SK-N-SH treated with all-trans-retinoic acid at 6 μM for 48 hours (cell line): ENCODE data around the gene ZMIZ2.
"Not testable (repeated sequence)": the region's sequence is repeated elsewhere in the genome, so short reads cannot be mapped to it uniquely, and the experiment has no call there.

Experiments used
- ARNTL ChIP-seq: fragments of 450-650 bp; formaldehyde crosslinking; IDR thresholded peaks from 2 replicates; pipeline ENCODE4 v1.5.0; 2020; ENCODE audit warnings: low read depth, mild to moderate bottlenecking, moderate library complexity, borderline replicate concordance
- CSRNP3 ChIP-seq: fragments of 250-450 bp; sonication (Bioruptor Pico); IDR thresholded peaks from 2 replicates; pipeline ENCODE4 v1.5.1; 2021; ENCODE audit warnings: mild to moderate bottlenecking, moderate library complexity
- ESRRG ChIP-seq: fragments of 250-450 bp; sonication (Bioruptor Pico); IDR thresholded peaks from 2 replicates; pipeline ENCODE4 v1.6.1; 2021; ENCODE audit warnings: mild to moderate bottlenecking
- OSR1 ChIP-seq: fragments of 250-450 bp; sonication (Bioruptor Pico); IDR thresholded peaks from 2 replicates; pipeline ENCODE4 v1.8.0; 2022; ENCODE audit warnings: moderate library complexity, mild to moderate bottlenecking, inconsistent platforms
- PATZ1 ChIP-seq: fragments of 250-450 bp; sonication (Bioruptor Pico); IDR thresholded peaks from 2 replicates; pipeline ENCODE4 v1.8.0; 2020; ENCODE audit warnings: mild to moderate bottlenecking, moderate library complexity, borderline replicate concordance
- RARB ChIP-seq: fragments of 250-450 bp; sonication (Bioruptor Pico); IDR thresholded peaks from 2 replicates; pipeline ENCODE4 v1.8.0; 2021; ENCODE audit warnings: mild to moderate bottlenecking, moderate library complexity
- TCF4 ChIP-seq: fragments of 250-450 bp; sonication (Bioruptor Pico); IDR thresholded peaks from 2 replicates; pipeline ENCODE4 v1.8.0; 2021; ENCODE audit warnings: mild to moderate bottlenecking, moderate library complexity, borderline replicate concordance
- TOX ChIP-seq: fragments of 250-450 bp; sonication (Bioruptor Pico); IDR thresholded peaks from 2 replicates; pipeline ENCODE4 v1.8.0; 2021; ENCODE audit warnings: mild to moderate bottlenecking, moderate library complexity, borderline replicate concordance
- TSHZ2 ChIP-seq: fragments of 250-450 bp; sonication (Bioruptor Pico); IDR thresholded peaks from 2 replicates; pipeline ENCODE4 v1.5.0; 2020; ENCODE audit warnings: mild to moderate bottlenecking, moderate library complexity
- ZC3H10 ChIP-seq: fragments of 250-450 bp; sonication (Bioruptor Pico); IDR thresholded peaks from 2 replicates; pipeline ENCODE4 v1.5.1; 2021; ENCODE audit warnings: mild to moderate bottlenecking, moderate library complexity
- ZFP3 ChIP-seq: fragments of 250-450 bp; sonication (Bioruptor Pico); IDR thresholded peaks from 2 replicates; pipeline ENCODE4 v1.5.0; 2020; ENCODE audit warnings: mild to moderate bottlenecking, moderate library complexity

- TF ChIP-seq OSR1 (CRISPR knock-in tag); ZFP3; CSRNP3 (CRISPR knock-in tag); TCF4 (CRISPR knock-in tag); RARB (CRISPR knock-in tag); ARNTL (CRISPR knock-in tag); PATZ1 (CRISPR knock-in tag); TSHZ2; TOX; ESRRG (CRISPR knock-in tag); ZC3H10: not testable (repeated sequence)
Measured at GRCh38 chr7:44732971-44733370, 15.7 kb upstream of the ZMIZ2 start.
